ENCODE data around the gene UBN2.

DNA sequence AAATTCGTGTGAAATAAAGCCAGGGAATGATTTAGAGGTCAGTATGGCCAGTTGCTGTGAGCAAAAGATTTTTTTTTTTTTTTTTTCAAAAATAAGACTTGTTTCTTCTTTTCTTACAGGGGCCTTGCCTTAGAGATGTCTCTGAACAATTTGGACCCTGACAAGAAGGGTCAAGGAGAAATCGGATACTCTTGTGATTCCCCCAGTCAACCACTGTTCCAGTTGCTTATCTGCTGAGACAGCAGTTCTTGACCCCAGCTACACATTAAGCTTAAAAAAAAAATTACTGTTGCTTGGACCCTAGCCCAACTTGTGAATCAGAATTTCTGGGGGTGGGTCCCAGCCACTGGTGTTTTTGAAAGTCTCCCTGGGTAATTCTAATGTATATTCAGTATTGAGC, 98.1 kb downstream of the UBN2 start:
- TF ChIP-seq, protein P1, sequence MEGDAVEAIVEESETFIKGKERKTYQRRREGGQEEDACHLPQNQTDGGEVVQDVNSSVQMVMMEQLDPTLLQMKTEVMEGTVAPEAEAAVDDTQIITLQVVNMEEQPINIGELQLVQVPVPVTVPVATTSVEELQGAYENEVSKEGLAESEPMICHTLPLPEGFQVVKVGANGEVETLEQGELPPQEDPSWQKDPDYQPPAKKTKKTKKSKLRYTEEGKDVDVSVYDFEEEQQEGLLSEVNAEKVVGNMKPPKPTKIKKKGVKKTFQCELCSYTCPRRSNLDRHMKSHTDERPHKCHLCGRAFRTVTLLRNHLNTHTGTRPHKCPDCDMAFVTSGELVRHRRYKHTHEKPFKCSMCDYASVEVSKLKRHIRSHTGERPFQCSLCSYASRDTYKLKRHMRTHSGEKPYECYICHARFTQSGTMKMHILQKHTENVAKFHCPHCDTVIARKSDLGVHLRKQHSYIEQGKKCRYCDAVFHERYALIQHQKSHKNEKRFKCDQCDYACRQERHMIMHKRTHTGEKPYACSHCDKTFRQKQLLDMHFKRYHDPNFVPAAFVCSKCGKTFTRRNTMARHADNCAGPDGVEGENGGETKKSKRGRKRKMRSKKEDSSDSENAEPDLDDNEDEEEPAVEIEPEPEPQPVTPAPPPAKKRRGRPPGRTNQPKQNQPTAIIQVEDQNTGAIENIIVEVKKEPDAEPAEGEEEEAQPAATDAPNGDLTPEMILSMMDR (IDR thresholded peaks at IDR 0.05; ENCODE audit: low read length) = no peak
- TF ChIP-seq EZH2 (IDR thresholded peaks at IDR 0.05; ENCODE audit: borderline replicate concordance, low read length) = no peak

Data from OCI-LY1 (cell line).